Stimulated activated effector memory CD8-positive, alpha-beta T cell treated with anti-CD3 and anti-CD28 coated beads, Interleukin-12 subunit alpha, Interleukin-12 subunit beta, amount 100 ng/mL, for 72 hours (primary cell): ENCODE measurements around the gene FKBP7.
"Not testable (repeated sequence)": the region's sequence is repeated elsewhere in the genome, so short reads cannot be mapped to it uniquely, and the experiment has no call there.

Experiments
- ATAC-seq: fragments of 150-1000 bp; cut with Tn5 transposase; 2 replicates; pipeline ENCODE4 v1.10.0; 2021
- DNase-seq, 2 donors: peaks; one replicate each; pipeline ENCODE4 v3.0.0; 2021 to 2022; ENCODE audit warnings: low spot score in 2 of 2
- H3K27ac Mint-ChIP-seq: one replicate; pipeline ENCODE4 v1.8.0; 2022; ENCODE audit warnings: mild to moderate bottlenecking, mixed read lengths
- H3K36me3 Mint-ChIP-seq: one replicate; pipeline ENCODE4 v1.8.0; 2022; ENCODE audit warnings: mild to moderate bottlenecking, mixed read lengths
- H3K4me1 Mint-ChIP-seq: one replicate; pipeline ENCODE4 v1.8.0; 2022; ENCODE audit warnings: mixed read lengths
- H3K4me3 Mint-ChIP-seq: one replicate; pipeline ENCODE4 v1.8.0; 2022; ENCODE audit warnings: mild to moderate bottlenecking, mixed read lengths
- H3K9me3 Mint-ChIP-seq: one replicate; pipeline ENCODE4 v1.8.0; 2022; ENCODE audit warnings: mixed read lengths

The FKBP7 gene, protein sequence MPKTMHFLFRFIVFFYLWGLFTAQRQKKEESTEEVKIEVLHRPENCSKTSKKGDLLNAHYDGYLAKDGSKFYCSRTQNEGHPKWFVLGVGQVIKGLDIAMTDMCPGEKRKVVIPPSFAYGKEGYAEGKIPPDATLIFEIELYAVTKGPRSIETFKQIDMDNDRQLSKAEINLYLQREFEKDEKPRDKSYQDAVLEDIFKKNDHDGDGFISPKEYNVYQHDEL

GRCh38 chr2:178478439-178479274 is at the start of gene FKBP7:
Gene FKBP7, minus strand, starts transcription at chr2:178478600. Its CDS starts 101 bp downstream, at chr2:178478499.
- H3K4me1 Mint-ChIP-seq: peaks cover 35% of the 10 kb centered on the region
- ATAC-seq (peak; percentile 86), DNase-seq (peak; percentile 61 to 87)
- peaks cover 12% of the 10 kb centered on the region for H3K36me3 Mint-ChIP-seq
- H3K4me3 Mint-ChIP-seq: peak within 1 kb of the TSS; percentile 97
- H3K9me3 Mint-ChIP-seq: no peaks in the 10 kb centered on the region
- H3K27ac Mint-ChIP-seq: peak within 1 kb of the TSS; percentile 97

DNA sequence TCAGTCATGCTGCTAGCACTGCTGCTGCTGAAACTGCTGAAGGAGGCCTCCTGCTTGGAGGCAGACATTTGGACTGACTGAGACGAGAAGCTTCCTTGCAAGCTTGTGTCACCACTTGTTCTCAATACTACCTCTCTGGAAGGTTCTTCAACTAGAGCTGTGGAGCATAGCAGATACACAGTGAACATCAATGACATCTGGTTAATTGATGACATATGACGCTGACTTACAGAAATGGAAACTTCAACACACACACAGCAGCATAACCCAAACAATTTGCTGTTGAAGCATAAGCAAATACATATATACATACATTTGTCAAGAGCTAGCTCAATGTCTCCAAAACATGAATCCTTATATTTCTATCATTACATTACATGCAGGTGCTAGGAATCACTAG is 49.2 kb upstream of the FKBP7 start:
- DNase-seq (peak in 1 of 2 donors; percentile 39), ATAC-seq (no peak)
- Mint-ChIP-seq H3K4me3 (no peak overlapping the region), H3K4me1 (peaks cover 45% of the 10 kb centered on the region), H3K27ac (no peak overlapping the region), H3K36me3 (peaks cover 16% of the 10 kb centered on the region), H3K9me3 (no peaks in the 10 kb centered on the region)

DNA sequence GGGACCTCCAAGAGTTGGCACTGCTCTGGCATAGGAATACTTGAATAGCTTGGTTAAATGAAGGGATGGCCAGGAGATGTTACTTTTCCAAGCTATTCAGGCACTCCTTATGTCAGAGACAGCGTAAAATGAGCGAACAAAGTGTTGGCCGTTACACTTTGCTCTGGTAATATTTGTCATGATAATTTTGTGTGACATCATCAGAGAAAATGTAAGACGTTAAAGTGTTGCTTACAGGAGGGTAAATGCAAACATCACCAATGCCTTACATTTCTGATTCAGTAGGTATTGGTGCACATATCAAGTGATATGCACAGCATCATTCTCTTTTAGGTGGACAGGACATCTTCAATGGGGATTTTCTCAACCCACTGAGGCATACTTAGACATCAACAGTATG is 47.9 kb upstream of the FKBP7 start:
- H3K27ac Mint-ChIP-seq: no peak overlapping the region
- no peaks in the 10 kb centered on the region for H3K9me3 Mint-ChIP-seq
- DNase-seq: no peak
- ATAC-seq: no peak
- H3K4me1 Mint-ChIP-seq: peaks cover 44% of the 10 kb centered on the region
- H3K36me3 Mint-ChIP-seq: peaks cover 12% of the 10 kb centered on the region
- H3K4me3 Mint-ChIP-seq: no peak overlapping the region

DNA sequence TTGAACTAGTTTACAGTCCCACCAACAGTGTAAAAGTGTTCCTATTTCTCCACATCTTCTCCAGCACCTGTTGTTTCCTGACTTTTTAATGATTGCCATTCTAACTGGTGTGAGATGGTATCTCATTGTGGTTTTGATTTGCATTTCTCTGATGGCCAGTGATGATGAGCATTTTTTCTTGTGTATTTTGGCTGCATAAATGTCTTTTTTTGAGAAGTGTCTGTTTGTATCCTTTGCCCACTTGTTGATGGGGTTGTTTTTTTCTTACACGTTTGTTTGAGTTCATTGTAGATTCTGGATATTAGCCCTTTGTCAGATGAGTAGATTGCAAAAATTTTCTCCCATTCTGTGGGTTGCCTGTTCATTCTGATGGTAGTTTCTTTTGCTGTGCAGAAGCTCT is 47.1 kb upstream of the FKBP7 start:
- not testable (repeated sequence) for H3K36me3 Mint-ChIP-seq, ATAC-seq, H3K9me3 Mint-ChIP-seq, H3K27ac Mint-ChIP-seq, H3K4me3 Mint-ChIP-seq, DNase-seq
- H3K4me1 Mint-ChIP-seq: peaks cover 41% of the 10 kb centered on the region

- not testable (repeated sequence) for H3K9me3 Mint-ChIP-seq, H3K36me3 Mint-ChIP-seq, ATAC-seq, H3K27ac Mint-ChIP-seq, DNase-seq, H3K4me3 Mint-ChIP-seq
- H3K4me1 Mint-ChIP-seq: peaks cover 38% of the 10 kb centered on the region
Observed at GRCh38 chr2:178525010-178525409, 46.6 kb upstream of the FKBP7 start.

GRCh38 chr2:178523596-178524134 is 45.3 kb upstream of the FKBP7 start:
- no peaks in the 10 kb centered on the region for H3K9me3 Mint-ChIP-seq
- DNase-seq (peak in 1 of 2 donors; percentile 50), ATAC-seq (no peak)
- peaks cover 6% of the 10 kb centered on the region for H3K36me3 Mint-ChIP-seq
- peak overlapping the region; percentile 86 for H3K4me3 Mint-ChIP-seq
- H3K27ac Mint-ChIP-seq: peak overlapping the region; percentile 86
- H3K4me1 Mint-ChIP-seq: peaks cover 38% of the 10 kb centered on the region

DNA sequence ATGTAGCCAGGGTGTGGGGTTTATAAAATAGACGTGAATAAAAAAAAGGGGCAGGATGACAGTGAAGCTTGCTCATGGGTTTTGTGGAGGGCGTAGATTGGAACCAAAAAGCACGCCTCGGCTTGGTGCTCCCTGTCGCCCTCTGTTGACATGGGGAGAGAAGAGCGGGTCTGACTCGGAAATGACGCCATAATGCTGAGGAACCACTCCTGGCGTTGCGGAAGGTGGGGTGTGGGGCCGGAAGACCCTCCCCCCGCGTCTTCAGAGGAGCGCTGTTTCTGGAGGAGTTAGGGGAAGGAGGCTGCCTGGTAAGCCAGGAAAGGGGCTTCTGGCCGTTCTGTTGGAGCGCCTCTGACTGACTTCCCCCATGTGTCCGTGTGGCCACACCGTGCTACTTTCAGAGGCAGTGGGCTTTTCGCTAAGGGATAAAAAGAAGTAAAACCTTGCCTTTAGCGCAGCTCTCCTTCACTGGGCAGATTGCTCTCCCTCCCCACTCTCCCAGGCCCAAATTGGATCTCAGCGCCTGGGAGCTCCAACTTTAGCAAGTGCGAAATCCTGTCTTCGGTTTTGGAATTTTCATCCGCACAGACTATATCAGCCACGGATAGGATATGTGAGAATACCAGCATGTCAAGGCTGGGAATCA is 44.7 kb upstream of the FKBP7 start:
- peak overlapping the region; percentile 86 for H3K4me3 Mint-ChIP-seq
- H3K4me1 Mint-ChIP-seq: peaks cover 38% of the 10 kb centered on the region
- ATAC-seq (peak; percentile 90), DNase-seq (peak; percentile 69 to 91)
- peak overlapping the region; percentile 86 for H3K27ac Mint-ChIP-seq
- no peaks in the 10 kb centered on the region for H3K9me3 Mint-ChIP-seq
- peaks cover 11% of the 10 kb centered on the region for H3K36me3 Mint-ChIP-seq

DNA sequence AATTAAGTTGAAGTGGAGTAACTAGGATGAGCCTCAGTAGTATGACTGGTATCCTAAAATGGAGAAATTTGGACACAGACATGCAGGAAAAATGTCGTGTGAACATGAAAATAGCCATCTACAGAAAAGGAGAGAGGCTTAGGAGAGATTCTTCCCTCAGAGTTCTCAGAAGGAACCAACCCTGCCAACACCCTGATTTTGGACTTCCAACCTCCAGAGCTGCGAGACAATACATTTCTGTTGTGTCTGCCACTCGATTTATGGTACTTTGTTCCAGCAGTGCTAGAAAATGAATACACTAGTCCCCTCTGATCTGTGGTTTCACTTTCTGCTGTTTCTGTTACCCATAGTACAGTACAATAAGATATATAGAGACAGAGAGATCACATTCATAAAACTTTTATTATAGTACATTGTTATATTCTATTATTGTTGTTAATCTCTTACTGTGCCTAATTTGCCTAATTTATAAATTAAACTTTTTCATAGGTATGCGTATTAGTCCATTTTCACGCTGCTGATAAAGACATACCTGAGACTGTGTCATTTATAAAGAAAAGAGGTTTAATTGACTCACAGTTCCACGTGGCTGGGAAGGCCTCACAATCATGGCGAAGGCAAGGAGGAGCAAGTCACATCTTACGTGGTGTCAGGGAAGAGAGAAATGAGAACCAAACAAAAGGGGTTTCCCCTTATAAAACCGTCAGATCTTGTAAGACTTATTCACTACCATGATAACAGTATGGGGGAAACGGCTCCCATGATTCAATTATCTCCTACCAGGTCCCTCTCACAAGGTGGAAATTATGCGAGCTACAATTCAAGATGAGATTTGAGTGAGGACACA is 43.1 kb upstream of the FKBP7 start:
- Mint-ChIP-seq H3K4me3 (no peak overlapping the region), H3K4me1 (peaks cover 38% of the 10 kb centered on the region), H3K9me3 (no peaks in the 10 kb centered on the region), H3K27ac (no peak overlapping the region), H3K36me3 (peaks cover 13% of the 10 kb centered on the region)
- DNase-seq (peak in 1 of 2 donors; percentile 46), ATAC-seq (peak; percentile 77)

- DNase-seq: no peak
- Mint-ChIP-seq H3K27ac (no peak overlapping the region), H3K4me1 (peaks cover 28% of the 10 kb centered on the region), H3K4me3 (no peak overlapping the region), H3K9me3 (no peaks in the 10 kb centered on the region), H3K36me3 (peaks cover 40% of the 10 kb centered on the region)
- ATAC-seq: no peak
Observed at GRCh38 chr2:178517496-178517895, 39.1 kb upstream of the FKBP7 start.

GRCh38 chr2:178514664-178515063 is 36.3 kb upstream of the FKBP7 start:
- Mint-ChIP-seq H3K4me1 (peaks cover 26% of the 10 kb centered on the region), H3K4me3 (peak overlapping the region; percentile 10), H3K36me3 (peaks cover 57% of the 10 kb centered on the region), H3K9me3 (no peaks in the 10 kb centered on the region), H3K27ac (peak overlapping the region; percentile 53)
- ATAC-seq: peak; percentile 99
- DNase-seq: peak in 1 of 2 donors; percentile 67

DNA sequence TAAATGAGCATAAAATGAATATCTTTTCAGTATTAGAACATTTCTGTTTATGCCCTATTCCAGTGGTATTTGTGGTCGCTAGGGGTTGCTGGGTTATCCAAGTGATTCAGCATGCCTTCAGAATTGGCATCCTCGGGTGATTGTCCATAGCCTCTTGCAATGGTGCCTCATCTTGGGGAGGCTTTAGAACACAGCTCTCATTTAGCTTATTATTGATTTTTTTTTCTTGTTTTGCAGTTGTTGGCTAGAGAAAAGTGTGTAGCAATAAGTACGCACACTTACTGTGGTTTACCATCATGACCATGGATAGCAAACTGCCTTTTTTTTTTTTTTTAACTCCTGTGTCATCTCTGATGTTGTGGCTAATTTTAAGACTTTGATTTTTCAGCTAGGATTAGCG is 35.5 kb upstream of the FKBP7 start:
- Mint-ChIP-seq H3K27ac (no peak overlapping the region), H3K36me3 (peaks cover 61% of the 10 kb centered on the region), H3K4me1 (peaks cover 26% of the 10 kb centered on the region), H3K9me3 (no peaks in the 10 kb centered on the region), H3K4me3 (no peak overlapping the region)
- ATAC-seq: no peak
- no peak for DNase-seq

DNA sequence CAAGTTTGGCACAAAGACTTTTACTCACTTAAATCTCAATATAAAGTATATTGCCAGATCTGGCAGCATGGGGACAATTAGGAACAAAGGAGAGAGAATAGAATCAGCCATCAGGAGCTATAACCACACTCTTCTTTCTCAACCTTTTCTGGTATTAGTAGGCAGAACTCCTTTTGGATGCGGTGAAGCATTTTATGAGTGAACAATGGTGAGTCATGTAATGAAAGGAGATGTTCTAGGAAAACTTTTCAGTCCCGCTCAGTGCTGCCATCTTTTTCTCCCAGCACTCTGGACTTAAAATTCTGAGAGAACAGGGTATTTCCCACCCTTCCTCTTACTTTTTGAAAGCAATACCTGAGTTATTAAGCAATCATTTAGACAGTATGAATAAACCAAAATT is 34.1 kb upstream of the FKBP7 start:
- no peaks in the 10 kb centered on the region for H3K9me3 Mint-ChIP-seq
- no peak overlapping the region for H3K27ac Mint-ChIP-seq
- H3K36me3 Mint-ChIP-seq: peaks cover 62% of the 10 kb centered on the region
- no peak for ATAC-seq
- no peak overlapping the region for H3K4me3 Mint-ChIP-seq
- H3K4me1 Mint-ChIP-seq: peaks cover 37% of the 10 kb centered on the region
- DNase-seq: no peak

DNA sequence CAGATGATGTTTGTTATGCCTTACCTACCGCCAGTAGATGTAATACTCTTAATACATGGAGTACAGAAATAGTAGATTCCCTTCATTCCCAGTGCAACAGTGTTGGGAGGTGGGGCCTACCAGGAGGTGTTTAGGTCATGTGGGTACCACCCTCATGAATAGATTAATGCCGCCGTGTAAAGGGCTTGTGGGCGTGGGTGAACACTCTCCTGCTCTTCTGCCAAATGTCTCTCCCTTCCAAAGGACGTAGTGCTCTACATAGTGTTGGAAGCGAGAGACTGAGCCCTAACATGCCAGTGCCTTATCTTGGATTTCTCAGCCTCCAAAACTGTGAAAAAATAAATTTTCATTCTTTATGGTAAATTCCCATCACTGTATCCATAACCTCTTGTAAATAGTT is 32.0 kb upstream of the FKBP7 start:
- Mint-ChIP-seq H3K36me3 (peaks cover 79% of the 10 kb centered on the region), H3K4me3 (no peak overlapping the region), H3K4me1 (peaks cover 41% of the 10 kb centered on the region), H3K27ac (no peak overlapping the region), H3K9me3 (no peaks in the 10 kb centered on the region)
- ATAC-seq: no peak
- no peak for DNase-seq

DNA sequence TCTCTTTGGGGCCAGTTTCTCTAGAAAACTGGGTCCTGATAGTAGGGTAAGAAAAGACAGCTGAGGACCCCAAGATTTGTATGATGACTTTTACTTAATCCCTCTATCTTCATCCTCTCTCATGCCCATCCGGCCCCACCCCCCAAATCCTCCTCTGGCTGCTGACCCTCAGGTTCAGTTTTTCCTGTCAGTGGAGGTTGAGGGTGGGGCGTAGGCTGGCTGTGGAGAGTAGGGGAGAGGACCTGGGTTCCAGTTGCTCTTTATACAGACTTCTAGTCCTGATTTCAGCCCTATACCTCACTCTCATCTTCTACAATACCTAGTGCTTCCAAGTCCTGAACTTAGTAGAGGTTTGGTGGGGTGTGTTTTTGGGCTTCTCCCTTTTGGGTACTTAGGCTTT is 30.2 kb upstream of the FKBP7 start:
- Mint-ChIP-seq H3K9me3 (no peaks in the 10 kb centered on the region), H3K36me3 (peaks cover 82% of the 10 kb centered on the region), H3K4me1 (peaks cover 36% of the 10 kb centered on the region), H3K4me3 (no peak overlapping the region), H3K27ac (no peak overlapping the region)
- ATAC-seq (no peak), DNase-seq (no peak)

DNA sequence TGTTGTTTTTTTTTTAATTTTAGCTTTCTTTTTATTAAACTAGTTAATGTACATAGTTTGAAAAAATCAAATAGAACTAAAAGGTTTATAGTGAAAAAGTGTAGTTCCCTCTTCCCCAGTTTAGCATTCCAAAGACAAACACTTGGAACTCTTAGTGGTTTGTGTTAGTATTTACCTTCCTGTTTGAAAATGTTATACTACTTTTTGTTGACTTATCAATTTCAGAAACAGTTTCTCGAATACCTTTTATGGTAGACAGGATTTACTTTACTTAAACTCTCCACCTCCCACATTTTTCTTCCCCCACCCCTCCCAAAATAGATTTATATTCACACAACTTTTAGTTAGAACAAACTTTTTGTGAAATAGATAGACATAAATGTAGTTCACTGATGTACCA is 28.5 kb upstream of the FKBP7 start:
- peaks cover 88% of the 10 kb centered on the region for H3K36me3 Mint-ChIP-seq
- no peaks in the 10 kb centered on the region for H3K9me3 Mint-ChIP-seq
- peaks cover 21% of the 10 kb centered on the region for H3K4me1 Mint-ChIP-seq
- ATAC-seq (no peak), DNase-seq (no peak)
- H3K4me3 Mint-ChIP-seq: no peak overlapping the region
- H3K27ac Mint-ChIP-seq: no peak overlapping the region
